CD4-positive, alpha-beta T cell treated with Interleukin-17A for 1 hour (primary cell): ENCODE measurements around the gene SHANK2.

Experiments used
- DNase-seq: peaks from one replicate; pipeline ENCODE4 v3.0.0-alpha.2; 2020

The SHANK2 gene

GRCh38 chr11:71252269-71252769, at the start of gene SHANK2:
Gene SHANK2 (minus strand): TSS chr11:71252577. CDS start chr11:71147326, 105,251 bp downstream.
- DNase-seq = no peak

GRCh38 chr11:71301858-71302533, 49.6 kb upstream of the SHANK2 start:
- no peak for DNase-seq

GRCh38 chr11:71301046-71301857, 48.9 kb upstream of the SHANK2 start:
- DNase-seq = no peak

GRCh38 chr11:71300187-71300586, 47.8 kb upstream of the SHANK2 start:
- no peak for DNase-seq

DNA sequence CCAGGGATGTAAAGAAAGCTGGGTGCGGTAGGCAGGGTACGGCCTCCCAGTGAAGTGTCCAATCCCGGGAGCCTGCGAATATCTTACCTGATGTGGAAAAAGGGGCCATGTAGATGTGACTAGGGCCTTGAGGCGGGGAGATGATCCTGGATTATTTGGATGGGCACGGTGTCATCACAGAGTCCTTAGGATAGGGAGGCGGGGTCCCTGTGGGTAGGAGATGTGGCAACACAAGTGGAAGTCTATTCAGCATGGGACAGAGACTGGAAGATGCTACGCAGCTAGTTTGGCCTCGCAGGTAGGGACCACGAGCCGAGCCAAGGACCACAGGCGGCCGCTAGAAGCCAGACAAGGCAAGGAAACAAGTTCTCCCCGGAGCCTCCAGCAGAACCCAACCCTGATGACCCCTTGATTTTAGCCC, 46.4 kb upstream of the SHANK2 start:
- DNase-seq = no peak

DNA sequence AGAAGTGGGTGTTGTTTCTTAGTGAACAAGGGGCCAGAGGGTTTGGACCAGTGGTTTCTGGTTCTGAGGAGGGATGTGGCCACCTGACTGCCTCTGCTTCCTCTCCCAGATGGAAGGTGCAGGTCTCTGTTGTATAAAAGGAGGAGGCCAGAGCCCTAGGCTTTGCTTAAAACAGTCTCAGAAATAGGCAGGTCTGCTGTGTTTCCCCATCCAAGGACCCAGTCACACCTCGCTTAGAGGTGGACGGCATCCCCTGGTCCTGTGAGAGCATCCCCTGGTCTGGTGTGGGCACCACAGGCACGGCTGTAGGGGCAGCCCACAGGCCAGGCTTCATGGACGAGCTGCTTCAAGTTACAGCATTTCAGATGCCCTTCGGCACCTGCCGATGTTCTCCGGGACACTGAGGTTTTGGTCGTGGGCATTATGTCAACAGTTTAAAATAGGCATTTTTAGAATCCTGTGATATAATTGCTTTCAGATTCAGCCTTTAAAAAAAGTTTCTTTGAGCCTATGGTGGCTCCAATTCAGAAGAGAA, 45.7 kb upstream of the SHANK2 start:
- no peak for DNase-seq

GRCh38 chr11:71294846-71295600, 42.6 kb upstream of the SHANK2 start:
- DNase-seq = no peak

DNA sequence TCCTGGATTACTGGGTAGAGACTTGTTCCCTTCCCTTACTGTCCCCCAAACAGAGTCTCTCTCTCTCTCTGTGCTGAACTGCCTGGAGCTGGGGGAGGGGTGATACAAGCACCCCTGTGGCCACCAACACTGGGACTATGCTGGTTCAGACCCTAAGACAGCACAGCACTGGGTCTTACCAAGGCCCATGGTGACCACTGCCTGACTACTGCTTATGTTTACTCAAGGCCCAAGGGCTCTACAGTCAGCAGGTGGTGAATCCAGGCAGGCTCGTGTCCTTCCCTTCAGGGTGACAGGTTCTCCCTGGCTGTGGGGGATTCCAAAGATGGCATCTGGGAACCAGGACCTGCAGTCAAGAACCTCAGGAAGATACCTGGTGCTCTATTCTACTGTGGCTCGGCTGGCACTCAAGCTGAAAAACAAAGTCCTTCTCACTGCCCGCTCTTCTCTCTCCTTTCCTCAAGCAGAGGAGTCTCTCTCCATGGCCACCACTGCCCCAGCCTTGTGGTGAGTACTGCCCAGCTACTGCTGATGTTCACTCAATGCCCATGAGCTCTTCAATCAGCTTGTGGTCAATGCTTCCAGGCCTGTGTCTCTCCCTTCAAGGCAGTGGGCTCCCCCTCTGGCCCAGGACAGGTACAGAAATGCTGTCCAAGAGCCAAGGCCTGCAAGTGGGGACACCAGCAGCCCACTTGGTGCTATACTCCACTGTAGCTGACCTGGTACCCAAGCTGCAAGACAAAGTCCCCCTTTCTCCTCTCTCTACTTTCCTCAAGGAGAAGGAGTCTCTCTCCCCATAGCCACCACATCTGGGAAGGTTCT, 41.8 kb upstream of the SHANK2 start:
- no peak for DNase-seq

- DNase-seq = no peak
Observed at GRCh38 chr11:71286701-71287643, 34.6 kb upstream of the SHANK2 start.

GRCh38 chr11:71285111-71285510, 32.7 kb upstream of the SHANK2 start:
- no peak for DNase-seq

DNA sequence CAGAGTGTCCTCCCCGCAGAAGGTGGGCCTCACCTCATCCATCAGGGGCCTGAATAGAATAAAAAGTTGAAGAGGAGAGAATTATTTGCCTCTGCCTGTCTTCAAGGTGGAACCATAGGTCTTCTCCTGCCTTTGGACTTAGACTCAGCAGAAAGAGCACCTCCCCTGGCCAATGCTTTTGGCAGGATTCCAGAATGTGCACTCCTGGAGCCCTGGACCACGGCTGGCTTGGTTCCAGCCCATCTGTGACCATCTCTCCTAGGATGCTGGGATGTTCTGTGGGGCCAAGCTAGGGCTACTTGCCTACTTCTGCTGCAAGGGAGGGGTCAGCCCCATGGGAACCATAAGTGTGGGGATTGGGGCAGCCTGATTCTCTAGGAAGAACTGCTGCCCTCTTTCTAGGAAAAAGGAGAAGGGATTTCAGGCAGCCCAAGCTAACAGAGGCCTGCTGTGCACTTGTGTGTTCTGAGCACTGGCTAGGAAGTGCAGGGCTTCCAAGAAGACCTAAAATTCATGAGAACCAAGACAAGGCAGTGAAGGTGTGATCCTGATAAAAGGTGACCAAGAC, 32.2 kb upstream of the SHANK2 start:
- no peak for DNase-seq

GRCh38 chr11:71283971-71284441, 31.6 kb upstream of the SHANK2 start:
- DNase-seq = no peak

DNA sequence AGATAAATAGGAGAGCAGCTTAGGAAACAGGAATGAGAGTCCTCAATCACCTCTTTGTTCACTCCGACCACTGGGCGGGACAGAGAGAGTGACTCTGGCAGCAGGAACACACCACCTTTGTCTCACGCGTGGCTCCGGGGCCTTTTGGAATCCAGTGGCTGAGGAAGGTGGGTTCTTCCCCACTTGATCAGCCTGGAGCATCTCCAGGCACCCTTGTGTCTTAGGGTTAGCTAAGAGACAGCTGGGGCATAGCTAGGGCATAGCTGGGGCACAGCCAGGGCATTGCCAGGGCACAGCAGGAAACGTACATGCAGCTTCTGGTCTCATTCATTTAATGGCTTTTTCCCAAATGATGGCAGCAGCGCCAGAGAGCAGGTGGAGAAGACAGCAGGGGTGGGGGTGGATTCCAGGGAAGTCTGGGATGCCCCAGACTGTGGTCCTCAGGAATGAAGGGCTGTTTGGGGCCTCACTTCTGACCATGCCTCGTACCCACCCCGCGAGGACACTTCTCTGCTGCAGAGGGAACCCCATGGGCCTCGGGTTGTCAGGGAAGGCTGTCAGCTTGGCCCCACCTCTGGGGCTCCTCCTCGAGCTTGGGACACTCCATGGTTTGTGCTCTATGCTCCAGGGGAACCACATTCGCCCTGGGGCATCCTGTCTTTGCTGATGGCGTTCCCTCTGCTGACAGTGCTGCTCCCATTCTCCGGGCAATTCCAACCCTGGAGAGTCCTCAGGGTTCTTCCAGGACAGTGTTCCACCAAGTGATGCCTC, 30.4 kb upstream of the SHANK2 start:
- no peak for DNase-seq

GRCh38 chr11:71281831-71282230, 29.5 kb upstream of the SHANK2 start:
- DNase-seq = no peak

DNA sequence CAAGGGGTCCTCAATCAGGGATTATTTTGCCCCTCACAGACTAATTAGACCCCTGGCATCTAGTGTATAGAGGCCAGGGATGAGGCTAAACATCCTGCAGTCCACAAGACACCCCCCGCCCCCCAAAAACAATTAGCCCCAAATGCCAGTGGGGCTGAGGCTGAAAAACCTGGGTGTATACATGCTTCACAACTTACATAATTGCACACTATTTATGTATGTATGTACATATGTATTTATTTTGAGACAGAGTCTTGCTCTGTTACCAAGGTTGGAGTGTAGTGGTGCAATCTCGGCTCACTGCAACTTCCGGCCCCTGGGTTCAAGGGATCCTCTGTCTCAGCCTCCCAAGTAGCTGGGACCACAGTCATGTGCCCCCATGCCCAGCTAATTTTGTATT, 28.8 kb upstream of the SHANK2 start:
- DNase-seq = no peak

- DNase-seq = no peak
Observed at GRCh38 chr11:71279916-71280645, 27.7 kb upstream of the SHANK2 start.

GRCh38 chr11:71272161-71272560, 19.8 kb upstream of the SHANK2 start:
- no peak for DNase-seq

- no peak for DNase-seq
Observed at GRCh38 chr11:71269603-71270511, 17.5 kb upstream of the SHANK2 start.
